DOHH2 (cell line): ENCODE measurements around the gene ARMC9.

ENCODE experiments used
- CTCF ChIP-seq: fragments of 200-600 bp; sonication (generic); IDR thresholded peaks from one replicate; pipeline ENCODE4 v1.5.1; 2014; ENCODE audit warnings: antibody characterized with exemption, mild to moderate bottlenecking, low read depth, low read length; ENCODE audit not compliant: poor library complexity, severe bottlenecking
- EZH2phosphoT487 ChIP-seq: fragments of 200-600 bp; sonication (generic); IDR thresholded peaks from 2 replicates; pipeline ENCODE4 v1.6.1; 2017; ENCODE audit warnings: borderline replicate concordance, mild to moderate bottlenecking, antibody characterized with exemption, low read length, moderate library complexity, mixed read lengths

- TF ChIP-seq CTCF = no peak
- no peak for TF ChIP-seq EZH2phosphoT487
These were observed 223.6 kb downstream of the ARMC9 start for GRCh38 chr2:231422056-231422455.
